ENCODE measurements around the gene C19orf44. TPM values are rescaled to one million over a fixed set of nuclear protein-coding genes. Genes with fewer than 3 reads are reported as not detected.
"Not testable (repeated sequence)": the region's sequence is repeated elsewhere in the genome, so short reads cannot be mapped to it uniquely, and the experiment has no call there.

C19orf44 gene
- total RNA-seq, 1 donor from 2014 or later = 3.6 TPM

DNA sequence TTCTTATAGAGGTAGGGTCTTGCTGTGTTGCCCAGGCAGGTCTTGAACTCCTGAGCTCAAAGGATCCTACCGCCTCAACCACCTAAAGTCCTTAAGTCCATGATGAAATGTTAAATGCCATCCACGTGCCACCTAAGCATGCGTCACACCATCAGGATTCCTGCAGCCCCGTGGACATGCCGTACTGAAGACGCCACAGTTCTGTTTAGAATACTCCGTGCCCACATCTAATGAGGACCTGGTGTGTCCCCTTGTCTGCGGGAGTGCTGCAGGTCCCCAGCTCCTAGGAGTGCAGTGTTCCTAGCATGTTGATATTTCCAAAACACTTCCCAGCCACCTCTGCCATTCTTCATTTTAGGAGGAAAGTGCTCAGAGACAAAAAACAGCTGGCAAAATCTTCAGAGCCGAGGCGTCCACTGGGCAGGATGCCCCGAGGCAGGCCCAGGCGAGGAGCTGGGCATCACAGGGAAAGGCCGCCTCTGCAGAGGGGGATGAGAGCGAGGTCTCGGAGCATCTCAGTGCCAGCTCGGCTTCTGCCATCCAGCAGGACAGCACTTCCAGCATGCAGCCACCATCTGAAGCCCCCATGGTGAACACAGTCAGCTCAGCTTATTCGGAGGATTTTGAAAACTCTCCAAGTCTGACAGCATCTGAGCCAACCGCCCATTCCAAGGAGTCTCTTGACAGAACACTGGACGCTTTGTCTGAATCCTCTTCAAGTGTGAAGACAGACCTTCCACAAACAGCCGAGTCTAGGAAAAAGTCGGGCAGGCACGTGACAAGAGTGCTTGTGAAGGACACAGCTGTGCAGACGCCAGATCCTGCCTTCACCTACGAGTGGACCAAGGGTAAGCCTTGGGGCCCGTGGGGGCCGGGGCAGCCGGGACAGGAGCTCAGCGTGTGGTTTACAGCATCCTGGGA, 13.2 kb downstream of the C19orf44 start:
- intact Hi-C loops (cut with DNase I) = no loop called here
- ATAC-seq (ENCODE audit: poor library complexity) (peak; percentile 83), DNase-seq (peak; percentile 76)

DNA sequence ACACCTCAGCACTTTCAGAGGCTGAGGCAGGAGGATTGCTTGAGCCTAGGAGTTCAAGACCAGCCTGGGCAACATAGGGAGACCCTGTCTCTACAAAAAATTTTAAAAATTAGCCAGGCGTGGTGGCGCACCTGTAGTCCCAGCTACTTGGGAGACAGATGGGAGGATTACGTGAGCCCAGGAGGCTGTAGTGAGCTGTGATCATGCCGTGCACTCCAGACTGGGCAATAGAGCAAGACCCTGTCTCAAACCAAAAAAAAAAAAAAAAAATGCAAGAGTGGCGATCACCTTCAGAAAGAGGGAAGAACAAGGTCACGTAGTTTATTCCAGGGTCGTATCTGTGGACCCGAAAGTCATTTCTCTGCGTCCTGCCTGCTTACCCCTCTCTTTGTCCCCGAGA, 16.4 kb downstream of the C19orf44 start:
- DNase-seq; intact Hi-C loops (cut with DNase I); ATAC-seq (ENCODE audit: poor library complexity): not testable (repeated sequence)

DNA sequence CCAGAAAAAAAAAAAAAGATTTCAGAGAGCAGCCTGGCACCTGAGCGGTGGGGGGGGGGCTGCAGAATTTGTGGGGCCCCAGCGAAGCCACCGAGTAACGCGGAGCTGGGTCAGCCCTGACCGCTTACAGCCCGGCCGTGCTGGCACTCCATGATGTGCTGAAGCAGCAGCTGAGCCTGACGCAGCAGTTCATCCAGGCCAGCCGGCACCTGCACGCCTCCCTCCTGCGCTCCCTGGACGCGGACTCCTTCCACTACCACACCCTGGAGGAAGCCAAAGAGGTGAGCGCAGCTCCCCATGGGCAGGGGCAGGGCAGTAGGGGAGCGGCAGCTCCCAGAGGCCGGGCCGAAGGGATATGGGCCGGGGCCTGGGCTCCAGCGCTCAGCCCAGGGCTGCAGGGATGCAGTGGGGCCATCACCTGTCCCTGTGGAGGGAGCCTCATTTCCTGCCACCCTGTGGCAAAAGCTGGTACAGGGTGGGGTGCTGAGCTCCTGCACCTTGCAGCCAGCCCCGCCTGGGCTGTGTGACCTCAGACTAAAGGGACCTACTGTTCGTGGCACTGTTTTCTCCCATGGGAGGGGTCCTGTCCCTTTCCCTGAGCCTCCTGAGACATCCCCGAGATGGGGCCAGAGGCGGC, 18.3 kb downstream of the C19orf44 start:
- intact Hi-C loops (cut with DNase I) = no loop called here
- ATAC-seq (ENCODE audit: poor library complexity) = no peak
- no peak for DNase-seq

DNA sequence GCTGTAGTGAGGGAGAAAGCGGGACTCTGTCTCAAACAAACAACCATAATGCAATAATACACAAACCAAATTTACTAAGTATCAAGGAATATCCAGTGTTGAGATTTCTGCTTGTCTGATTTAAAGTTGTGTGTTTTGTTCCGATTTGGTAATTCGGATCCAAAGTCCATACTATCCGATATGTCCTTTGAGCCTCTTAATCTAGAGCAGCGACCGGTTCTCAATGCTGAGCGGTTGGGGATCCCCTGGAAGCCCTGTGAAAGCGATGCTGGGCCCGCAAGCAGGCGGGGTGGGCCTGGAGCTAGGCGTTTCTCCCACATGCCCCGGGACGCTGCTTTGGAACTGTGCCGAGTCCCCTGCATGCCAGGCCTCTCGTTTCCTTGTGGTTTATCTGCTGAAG, 20.2 kb downstream of the C19orf44 start:
- no peak for DNase-seq
- intact Hi-C loops (cut with DNase I) = no loop called here
- no peak for ATAC-seq (ENCODE audit: poor library complexity)

DNA sequence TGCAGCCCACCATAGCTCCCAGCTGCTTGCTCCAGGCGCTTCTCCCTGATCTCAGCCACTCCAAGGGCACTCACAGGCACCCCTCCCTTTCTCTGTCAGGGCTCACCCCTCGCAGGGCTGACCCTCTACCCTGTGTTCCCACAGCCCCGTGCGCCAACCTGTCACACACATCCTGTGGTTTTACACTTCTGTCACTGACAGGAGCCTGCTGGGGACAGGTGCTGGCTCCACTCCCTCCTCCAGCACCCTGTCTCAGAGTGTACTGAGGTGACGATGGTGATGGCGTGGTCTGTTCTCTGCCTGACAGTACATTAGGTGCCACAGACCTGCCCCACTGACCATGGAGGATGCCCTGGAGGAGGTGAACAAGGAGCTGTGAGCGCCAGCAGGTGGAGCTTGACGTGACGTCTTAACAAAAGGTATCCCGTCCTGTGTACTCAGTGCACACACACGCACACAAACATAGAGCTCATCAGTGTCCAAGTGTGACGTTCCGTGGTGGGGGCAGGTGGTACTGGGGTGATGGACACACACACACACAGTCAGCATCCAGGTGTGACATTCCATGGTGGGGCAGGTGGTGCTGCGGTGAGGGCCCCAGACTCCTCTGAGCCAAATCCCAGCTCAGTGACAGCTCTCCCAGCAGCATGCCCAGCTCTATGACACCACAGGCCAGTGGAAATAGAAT, 20.9 kb downstream of the C19orf44 start:
- no peak for DNase-seq
- intact Hi-C loops (cut with DNase I) = no loop called here
- ATAC-seq (ENCODE audit: poor library complexity) = no peak

DNA sequence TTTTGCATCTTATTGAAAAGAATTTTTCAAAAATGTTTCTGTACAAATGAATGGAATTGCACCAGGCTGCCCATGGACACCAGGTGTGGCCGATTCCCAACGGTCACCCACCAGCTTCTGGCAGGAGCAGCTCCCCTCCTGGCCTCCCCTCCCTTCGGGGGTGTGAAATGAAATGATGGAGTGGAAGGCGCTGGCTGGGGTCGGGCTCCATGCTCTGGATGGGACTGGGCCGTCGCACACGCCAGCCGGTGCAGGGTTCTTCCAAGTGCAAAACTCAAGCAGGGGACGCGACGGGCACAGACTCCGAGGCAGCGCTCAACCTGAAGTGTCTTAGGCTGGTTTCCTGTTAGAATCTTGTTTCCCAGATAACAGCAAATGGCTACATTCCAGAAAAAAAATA, 21.9 kb downstream of the C19orf44 start:
- intact Hi-C loops (cut with DNase I) = no loop called here
- DNase-seq = no peak
- ATAC-seq (ENCODE audit: poor library complexity) = no peak

DNA sequence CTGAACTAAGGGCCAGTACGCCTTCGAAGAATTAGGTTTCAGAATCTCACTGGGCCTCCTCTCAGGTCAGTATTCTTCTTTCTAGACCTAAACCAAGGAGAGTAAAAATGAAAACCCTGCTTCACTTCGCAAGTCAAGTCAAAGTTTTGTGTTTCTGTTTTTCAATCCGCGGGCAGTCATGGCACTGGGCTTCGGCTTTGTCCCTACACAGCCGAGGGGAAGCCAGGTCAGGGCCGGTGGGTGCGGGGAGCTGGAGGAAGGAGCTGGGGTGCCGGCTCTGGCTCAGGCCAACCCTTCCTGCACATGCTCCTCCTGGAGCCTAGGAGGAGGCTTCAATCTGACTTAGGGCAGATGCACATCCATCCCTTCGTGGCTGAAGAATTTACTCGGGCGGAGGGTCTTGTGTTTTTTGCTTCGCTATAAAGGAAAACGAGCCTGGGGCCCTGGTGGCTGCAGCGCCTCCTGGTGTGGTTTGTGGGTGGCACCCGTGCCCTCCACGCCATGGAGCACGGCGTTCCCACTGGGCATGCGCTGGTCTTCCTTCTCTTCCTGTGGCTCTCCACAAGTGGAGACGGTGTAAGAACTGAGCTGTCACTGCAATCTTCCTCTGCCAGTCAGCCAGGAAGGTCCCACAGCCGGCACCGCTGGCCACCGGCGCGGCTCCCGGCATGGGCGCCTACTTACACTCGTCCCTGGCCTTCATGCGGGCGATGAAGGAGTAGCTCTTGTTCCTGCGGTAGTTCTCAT, 22.5 kb downstream of the C19orf44 start:
- DNase-seq (no peak), ATAC-seq (ENCODE audit: poor library complexity) (no peak)
- intact Hi-C loops (cut with DNase I) = no loop called here

DNA sequence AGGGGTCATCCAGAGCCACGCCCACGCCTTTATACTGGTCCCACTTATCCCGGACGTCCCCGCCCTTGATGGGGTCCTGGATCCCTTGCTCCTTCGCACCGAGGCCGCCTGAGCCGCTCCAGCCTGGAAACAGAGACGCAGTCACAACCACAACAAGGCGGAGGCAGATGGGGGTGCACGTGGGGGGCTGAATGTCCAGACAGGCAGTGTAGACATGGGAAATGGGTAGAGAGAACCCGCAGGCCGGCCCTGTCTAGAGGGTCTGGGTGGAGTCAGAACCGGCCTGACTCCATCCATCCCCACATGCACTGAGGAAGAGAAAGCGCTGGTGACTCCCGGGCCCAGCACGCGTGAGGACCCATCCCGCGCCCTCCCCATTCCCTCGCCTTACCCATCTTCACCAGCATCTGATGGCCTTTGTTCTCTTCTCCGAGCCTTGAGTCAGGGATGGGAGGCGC, 23.1 kb downstream of the C19orf44 start:
- intact Hi-C loops (cut with DNase I) = no loop called here
- DNase-seq (no peak), ATAC-seq (ENCODE audit: poor library complexity) (no peak)

DNA sequence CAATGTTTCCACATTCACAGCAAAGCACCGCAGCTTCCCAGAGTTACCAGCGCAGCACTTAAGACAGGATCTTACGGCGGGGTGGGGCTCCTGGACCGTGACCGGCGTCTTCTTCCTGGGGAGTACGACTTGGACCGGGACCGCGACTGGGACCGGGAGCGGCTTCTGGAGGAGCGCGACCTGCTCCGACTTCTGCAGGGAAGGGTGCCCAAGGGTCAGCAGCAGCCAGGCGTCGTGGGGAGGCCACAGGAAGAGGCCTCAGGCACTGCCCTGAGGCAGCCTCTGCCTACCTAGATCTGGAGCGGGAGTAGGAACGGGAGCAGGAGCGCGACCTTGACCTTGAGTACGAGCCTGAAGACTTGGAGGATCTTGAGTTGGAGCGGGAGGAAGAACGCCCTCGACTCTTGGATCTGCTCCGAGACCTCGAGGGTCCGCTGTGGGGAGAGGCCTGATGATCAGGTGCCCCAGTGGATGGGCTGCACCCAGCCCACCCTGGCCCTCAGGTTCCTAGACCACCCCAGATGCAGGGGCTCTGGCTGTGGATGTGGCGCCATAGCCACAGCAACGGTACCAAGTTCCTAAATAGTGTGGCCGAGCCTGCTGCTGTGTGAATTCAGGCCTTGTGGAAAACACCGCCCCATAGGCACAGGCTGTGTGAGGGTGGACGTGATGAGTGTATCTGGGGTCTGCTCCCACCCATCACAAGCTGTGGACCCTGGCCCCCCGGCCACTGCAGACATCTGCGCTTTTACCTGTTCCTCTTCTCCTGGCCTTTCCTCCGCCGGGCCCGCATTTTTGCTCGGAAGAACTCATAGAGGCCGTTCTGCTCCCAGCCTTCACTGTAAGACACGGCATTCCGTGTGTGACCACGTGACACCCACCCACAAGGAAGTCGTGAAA, 24.1 kb downstream of the C19orf44 start:
- ATAC-seq (ENCODE audit: poor library complexity) (no peak), DNase-seq (no peak)
- intact Hi-C loops (cut with DNase I) = no loop called here

DNA sequence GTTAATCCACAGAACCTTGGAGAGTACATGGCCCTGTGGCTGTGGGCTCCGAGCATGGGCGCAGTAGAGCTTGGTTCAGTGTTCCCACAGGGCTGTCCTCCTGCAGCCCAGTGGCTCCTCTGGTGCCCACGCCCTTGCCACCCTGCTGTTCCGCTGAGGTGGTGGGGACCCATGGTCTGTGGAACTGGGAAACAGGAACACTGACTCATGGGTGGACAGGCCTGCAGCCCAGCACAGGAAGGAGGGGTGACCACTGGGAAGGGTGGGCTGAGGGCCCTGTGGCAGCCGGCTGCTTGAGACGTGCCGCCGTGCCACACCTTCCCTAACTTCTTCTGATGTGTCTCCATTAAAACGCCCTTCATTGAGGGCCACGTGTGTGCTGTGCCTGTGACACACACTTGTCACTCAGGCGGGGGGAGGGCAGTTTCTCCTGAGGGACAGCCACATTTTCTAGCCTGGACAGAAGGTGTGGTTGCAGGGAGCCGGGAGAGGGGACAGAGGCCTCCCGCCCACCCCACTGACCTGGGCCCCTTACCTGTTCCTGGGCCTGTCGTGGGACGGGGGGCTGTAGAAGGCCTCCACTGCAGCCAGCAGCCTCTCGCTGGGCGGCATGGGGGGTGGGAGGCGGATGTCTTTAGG, 24.9 kb downstream of the C19orf44 start:
- intact Hi-C loops (cut with DNase I) = no loop called here
- DNase-seq (no peak), ATAC-seq (ENCODE audit: poor library complexity) (no peak)

DNA sequence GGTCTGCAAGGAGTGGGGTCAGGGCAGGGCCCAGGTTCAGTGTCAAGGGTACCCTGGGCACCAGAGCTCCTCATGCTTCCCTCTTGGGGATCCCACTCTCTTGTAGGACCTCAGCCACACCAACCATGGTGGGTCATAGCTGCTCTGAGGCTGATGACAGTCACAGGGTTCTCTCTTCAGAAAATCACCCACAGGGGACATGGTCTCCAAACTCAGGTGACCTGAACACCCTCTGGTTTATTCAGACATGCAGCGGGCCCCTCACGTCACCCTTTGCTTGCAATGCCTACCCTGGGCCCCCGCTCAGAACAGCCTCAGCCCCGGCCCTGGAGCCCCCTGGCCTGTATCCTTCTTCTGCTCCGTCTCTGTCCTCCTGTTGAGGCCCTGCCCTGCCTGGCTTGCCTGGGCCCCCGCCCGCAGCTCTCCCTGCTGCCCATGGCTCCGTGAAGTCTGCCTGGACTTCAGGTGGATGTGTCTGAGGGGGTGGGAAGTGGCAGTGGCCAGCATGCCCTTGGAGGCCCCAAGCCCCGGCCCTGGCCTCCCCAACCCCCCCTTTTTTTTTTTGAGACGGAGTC, 25.6 kb downstream of the C19orf44 start:
- ATAC-seq (ENCODE audit: poor library complexity) (no peak), DNase-seq (no peak)
- intact Hi-C loops (cut with DNase I) = no loop called here

DNA sequence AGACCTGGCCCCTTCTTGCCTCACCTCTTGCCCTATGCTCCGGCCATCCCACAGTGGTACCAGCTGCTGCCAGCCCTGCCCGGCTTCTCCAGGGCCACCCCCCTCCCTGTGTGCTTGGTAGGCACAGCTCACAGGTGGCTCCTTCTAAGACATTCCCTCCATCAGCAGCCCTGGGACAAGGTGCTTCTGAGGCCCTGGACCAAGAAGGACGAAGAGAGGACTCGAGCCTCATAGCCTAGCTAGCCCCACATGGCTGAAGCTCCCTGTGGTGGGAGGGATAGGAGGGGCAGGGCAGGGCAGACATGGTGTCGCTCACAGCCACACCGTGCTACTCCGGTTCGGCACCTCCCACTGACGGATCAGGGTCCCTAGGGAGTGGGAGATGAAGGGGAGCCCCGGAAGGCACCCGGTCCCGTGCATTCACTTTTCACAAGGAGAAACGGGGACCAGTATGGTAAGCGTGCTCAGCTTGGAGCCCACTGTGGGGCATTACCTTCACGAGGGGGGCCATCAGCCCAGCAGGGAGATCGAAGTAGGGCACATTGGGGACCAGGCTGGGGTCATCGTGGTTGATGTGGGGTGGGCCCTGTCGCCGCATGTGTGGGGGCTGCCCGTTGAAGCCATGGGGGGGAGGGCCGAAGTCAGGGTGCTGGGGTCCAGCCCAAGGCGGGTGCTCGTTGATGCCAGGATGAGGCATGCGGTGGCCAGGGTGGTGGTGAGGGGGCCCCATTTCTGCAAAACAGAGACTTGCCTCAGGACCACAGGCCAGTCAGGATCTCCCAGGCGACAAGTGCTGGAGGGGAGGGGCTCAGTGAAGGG, 26.6 kb downstream of the C19orf44 start:
- ATAC-seq (ENCODE audit: poor library complexity) = no peak
- no peak for DNase-seq
- intact Hi-C loops (cut with DNase I) = no loop called here

DNA sequence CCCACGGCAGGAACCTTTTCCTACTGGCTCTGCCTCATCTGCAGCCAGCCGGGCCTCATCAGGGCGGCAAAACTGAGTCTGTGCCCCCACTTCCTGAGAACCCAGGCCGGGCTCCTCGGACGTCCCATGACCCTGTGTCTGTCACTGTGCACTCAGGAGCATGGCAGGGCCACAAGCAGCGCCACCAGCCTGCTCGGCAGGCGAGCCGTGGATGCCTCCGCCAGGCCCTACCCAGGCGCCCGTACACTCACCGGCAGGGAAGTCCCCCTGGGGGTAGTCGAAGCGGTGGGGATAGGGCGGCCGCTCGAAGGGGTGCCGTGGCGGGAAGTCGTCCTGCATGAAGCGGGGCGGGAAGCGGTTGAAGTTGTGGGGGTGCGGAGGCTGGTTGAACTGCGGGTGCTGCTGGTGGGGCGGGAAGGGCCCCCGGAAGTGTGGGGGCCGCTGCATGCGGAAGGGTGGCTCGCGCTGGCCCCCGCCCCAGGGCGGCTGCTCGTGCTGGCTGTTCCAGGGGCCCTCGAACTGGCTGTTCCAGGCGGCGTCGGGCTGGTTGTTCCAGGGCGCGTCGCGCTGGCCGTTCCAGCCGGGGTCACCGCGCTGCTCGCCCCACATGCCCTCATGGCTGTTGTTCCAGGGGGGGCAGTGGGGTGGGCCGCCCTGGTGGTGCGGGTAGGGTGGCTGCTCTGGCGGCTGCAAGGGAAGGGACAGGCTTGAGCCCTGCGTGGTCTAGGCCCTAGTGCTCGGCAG, 29.0 kb downstream of the C19orf44 start:
- intact Hi-C loops (cut with DNase I) = no loop called here
- no peak for ATAC-seq (ENCODE audit: poor library complexity)
- DNase-seq = no peak

DNA sequence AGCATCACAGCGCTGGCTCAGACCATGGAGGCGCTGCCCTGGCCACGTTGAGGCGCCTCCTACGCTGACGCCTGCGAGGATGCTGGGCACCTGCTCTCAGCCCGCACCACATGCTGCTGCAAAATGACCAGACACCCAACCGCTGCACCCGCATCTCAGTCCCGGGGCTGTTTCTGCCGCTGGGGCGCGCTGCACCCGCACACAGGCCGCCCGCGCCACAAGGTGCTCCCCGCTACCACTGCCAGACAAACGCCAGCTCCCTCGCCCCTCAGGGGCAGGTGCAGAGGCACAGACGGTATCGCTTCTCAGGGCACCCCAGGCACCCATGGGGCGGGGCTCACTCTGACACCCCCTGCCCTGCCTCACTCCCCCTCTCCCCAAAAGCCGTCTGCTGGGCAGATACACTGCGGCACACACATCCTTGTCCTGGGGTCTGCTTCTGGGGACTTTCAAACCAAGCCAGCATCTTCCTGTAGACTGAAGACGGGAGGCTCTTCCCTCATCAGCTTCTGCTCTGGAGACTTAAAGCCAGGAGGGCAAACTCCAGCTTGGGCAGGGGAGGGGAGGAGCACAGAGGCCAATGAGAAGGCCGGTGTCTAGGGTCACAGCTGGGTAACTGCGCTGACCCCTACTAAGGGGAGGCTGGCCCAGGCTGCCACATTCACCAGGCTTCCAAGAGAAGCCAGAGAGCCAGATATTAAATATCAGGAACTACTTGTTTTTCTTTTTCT, 29.7 kb downstream of the C19orf44 start:
- no peak for ATAC-seq (ENCODE audit: poor library complexity)
- intact Hi-C loops (cut with DNase I) = no loop called here
- no peak for DNase-seq

DNA sequence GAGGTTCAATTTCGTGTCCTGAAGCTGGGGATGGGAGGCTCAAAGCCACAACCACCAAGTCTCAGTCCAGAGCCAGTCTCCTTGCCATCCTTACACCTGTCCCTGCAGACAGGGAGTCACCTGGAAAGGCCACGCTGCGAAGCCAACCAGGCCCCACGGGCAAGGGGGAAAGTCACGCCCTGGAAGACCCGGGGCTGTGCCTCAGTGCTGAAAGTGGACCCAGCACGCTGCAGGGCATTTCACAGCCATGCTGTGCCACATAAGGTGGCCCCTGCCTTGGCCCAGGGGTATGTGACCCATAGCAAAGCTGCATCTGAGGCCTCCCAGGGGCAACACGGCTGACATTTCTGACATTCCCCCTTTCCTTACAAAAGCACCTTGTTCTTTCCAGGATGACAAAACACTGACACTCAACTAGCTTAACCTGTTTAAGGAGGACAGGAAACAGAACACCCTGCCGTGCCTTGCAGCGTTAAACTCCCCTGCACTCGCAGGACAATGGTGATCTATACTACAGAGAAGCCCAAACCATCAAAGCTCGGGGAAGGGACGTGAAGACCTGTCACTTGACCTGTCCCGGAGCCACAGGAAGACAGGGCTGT, 31.2 kb downstream of the C19orf44 start:
- intact Hi-C loops (cut with DNase I) = no loop called here
- no peak for ATAC-seq (ENCODE audit: poor library complexity)
- DNase-seq = no peak

Measured in Right ventricle myocardium superior (tissue), 1 donor.